ENCODE measurements around the gene C11orf42.

The C11orf42 gene

DNA sequence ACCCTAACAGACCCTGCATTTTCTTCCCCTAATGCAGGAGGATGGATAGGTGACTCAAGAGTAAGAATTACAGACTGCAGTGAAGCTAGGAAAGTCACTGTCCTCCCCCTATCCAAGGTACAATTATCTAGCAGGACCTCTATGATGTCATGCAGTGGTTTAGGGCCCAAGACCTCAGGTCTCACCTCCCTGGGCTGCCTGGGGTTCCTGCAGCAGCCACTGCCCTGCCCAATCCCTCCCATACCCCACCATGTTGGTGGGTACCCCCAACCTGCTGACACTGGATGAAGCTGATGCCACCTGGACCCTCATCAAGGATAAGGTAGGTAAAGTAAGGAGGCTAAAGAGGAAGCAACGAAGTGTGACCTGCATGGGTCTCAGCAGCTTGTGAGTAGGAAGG, at the start of gene C11orf42:
Gene C11orf42, plus strand, starts transcription at position 192 of the 400 bp plus-strand sequence. Its CDS starts 59 bp downstream, at position 251.
- no peak for DNase-seq

GRCh38 chr11:6156628-6157359, 48.6 kb upstream of the C11orf42 start:
- no peak for DNase-seq

DNA sequence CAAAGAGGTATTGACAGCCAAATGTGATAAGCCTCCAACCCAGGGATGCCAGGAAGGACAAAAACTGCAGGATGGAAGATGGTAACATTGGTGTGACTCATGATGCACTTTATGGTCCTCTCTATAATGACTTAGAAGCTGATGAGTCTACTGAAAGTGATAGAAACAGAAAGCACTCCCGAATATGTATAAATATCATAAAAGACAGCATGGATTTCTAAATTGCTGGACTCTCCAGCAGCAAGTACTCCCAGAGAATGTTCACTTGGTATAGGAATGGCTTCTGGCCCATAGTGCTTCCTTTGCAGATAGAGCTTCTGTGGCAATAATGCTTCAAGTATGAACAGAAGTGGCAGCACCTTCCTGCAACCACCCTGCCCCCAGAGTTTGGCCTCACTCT, 35.1 kb upstream of the C11orf42 start, which contains the start of gene OR52B2:
Gene OR52B2, minus strand, starts transcription at position 101 of the 400 bp plus-strand sequence. Its CDS starts 0 bp downstream, at position 101.
- no peak for DNase-seq

DNA sequence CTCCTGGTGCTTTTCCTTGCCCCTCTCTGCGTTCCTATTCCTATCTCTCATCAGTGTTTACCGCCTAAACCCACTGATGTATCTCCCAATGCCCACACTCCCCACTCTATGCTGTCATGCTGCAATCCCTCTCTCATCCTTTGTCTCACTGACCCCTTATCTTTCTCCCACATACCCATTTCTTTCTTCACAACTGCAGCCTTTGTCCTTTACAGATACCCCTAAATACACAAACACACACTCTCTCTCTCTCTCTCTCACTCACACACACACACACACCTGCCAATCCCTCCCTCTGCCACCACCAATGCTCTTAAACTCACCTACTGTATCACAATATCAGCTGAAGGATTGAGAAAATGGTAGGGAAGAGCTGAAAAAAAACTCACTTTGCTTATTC, 29.9 kb upstream of the C11orf42 start:
- no peak for DNase-seq

- no peak for DNase-seq
Observed at GRCh38 chr11:6191742-6192141, 13.6 kb upstream of the C11orf42 start.

- DNase-seq, result no peak
Observed at GRCh38 chr11:6194065-6194581, 11.2 kb upstream of the C11orf42 start.

- DNase-seq, result no peak
Observed at GRCh38 chr11:6196396-6196795, 9.0 kb upstream of the C11orf42 start.

GRCh38 chr11:6197466-6198200, 7.7 kb upstream of the C11orf42 start:
- no peak for DNase-seq

- no peak for DNase-seq
Observed at GRCh38 chr11:6199174-6199810, 6.1 kb upstream of the C11orf42 start, which contains the start of gene OR52W1. Gene OR52W1, plus strand, starts transcription at chr11:6199224. Its CDS starts 0 bp downstream, at chr11:6199224.

GRCh38 chr11:6200975-6201374, 4.4 kb upstream of the C11orf42 start:
- no peak for DNase-seq

GRCh38 chr11:6201481-6201880, 3.9 kb upstream of the C11orf42 start:
- DNase-seq, result no peak

- no peak for DNase-seq
Observed at GRCh38 chr11:6202041-6202440, 3.3 kb upstream of the C11orf42 start.

DNA sequence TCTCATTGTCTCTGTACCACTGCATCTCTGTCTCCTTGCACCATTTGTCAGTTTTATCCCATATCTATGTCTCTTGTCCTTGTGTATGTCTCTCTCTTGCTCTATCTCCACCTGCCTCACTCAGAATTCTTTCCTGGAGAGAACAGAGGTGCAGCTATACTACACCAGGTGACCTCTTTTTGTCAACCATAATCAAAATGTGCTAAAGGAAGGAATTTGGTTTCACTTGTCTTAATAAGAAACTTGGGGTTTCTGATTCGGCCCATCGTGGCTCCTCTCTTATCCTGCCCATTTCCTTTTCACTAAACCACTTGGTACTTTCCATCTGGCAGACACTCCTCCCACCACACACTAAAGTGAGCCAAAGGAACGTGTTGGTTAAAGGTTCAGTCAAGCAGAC, 2.0 kb upstream of the C11orf42 start:
- no peak for DNase-seq

DNA sequence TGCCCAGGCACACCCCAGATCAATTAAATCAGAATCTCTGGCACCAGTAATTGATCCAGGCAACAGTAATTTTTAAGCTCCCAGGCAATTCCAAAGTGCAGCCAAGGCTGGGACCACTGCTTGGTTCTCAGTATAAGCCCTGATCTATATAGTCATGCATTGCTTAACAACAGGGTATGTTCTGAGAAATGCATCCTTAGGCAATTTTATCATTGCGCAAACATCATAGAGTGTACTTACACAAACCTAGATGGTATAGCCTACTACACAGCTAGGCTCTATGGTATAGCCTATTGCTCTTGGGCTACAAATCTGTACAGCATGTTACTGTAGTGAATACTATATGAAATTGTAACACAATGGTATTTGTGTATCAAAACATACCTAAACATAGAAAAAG, 651 bp upstream of the C11orf42 start:
- DNase-seq, result no peak

DNA sequence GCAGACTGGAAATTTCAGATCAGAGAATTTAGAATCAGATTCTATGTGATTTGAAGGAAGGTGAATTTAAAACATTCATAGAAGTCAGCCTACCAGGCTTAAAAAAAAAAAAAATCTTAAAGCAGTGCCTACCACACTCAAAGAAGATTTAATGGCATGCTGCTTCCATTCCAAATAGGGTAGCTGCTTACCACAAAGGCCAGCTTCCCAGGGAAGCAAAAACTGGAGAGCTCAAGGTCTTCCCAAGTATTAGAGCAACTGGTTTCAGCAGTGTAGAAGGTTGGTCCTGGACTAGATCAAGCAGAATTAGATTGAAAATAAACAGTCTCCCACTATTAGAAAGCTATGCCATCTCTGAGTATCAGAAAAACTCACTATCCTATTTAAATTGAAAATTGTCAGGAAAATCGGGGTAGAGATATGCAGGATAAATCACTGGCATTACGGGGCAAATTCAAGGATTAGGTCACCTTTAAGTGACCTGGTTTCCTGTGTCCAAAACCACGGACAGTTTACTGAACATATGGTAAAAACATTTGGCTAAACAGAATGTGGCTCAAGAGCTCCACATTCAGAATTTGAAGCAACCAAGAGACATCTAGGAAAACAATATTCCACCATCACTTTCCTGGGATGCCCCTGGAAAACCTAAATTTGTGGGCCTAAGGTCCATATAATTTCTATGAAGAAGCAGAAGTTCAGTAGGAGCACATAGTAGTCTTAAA, 1.3 kb downstream of the C11orf42 start:
- DNase-seq, result no peak

- no peak for DNase-seq
Observed at GRCh38 chr11:6209801-6210200, 4.4 kb downstream of the C11orf42 start.

DNA sequence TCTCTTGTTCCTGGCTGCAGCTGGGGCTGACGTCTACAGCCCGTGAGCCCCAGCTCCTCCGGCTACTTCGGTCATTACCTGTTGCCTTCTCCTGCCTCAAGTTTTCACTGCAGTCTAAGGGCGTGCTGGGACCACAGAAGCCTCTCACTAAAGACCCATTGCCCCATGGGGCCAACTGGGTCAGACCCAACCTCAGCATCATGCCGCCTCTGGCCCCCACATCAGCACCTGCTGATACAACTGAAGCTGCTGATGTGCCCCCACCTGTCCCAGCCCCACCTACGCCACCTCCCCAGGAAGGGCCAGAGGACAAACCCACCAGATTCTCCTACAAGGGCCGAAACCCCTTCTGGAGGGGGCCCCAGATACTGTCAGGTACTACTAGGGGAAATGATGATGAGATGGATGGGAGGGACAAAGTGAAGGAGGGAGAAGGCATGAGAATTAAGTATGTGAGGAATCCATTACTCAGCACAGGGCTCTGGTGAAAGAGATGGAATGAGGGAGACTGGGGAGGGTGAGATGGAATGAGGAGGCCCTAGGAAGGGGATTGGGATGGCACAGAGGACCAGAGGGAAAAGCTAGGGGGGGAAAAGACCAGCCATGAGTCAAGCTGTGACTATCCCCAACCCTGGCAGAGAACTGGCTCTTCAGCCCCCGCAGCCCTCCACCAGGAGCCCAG, 5.1 kb downstream of the C11orf42 start:
- DNase-seq, result no peak

DNA sequence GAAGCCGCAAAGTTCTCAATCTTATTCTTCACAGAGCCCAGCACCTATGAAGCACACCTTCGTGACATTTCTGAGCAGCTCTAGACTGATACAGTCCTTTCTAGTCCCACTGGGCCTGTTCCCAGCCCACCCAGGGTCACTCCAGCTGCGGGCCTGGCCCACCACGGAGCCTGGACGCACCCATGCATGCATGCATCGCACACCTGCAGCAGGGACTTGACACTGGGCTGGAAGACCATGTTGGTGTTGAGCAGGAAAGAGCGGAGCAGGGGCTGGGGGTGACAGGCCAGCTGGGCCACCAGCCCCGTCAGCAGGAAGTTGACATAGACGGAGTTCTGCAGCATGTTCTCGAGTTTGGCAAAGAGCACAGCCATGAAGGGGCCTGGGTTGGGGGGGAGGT, 9.2 kb downstream of the C11orf42 start:
- DNase-seq, result no peak

- no peak for DNase-seq
Observed at GRCh38 chr11:6216501-6216900, 11.1 kb downstream of the C11orf42 start.

- no peak for DNase-seq
Observed at GRCh38 chr11:6217722-6218121, 12.4 kb downstream of the C11orf42 start.

DNA sequence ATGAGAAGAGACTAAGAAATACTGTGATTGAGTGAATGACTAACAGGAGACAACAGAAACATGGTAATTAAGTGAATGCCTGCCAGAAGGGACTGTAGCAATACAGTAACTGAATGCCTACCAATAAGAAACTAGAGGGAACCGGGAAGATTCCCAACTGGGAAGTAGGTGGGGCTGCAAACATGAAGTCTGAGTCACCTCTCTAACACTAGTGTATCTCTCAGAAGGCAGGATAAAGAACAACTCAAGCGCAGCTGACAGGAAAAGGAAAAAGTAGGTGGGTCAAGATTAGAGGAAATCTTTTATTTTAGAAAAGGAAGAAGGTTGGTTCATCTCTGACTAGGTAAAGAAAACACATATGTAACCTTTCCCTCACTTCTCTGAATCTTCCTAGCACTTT, 14.0 kb downstream of the C11orf42 start:
- no peak for DNase-seq

DNA sequence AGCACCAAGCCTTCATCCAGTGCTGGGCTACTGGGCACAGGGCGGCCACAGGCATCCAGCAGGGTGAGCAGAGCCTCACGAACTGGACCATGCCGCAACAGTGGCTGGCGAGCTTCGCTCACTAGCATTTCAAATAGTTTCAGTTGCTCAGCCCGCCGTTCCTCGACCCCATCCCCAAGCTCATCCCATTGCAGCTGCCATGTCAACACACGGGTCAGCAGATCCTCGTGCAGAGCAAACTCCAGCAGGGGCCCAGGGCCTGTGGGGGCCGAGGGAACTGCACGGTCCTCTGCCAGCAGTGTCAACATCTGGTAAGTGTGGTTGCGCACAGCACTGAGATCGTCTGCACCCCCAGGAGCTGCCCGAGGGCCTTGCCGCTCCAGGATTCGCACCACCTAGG, 18.5 kb downstream of the C11orf42 start:
- DNase-seq, result no peak
